ENCODE data around the gene LRRC37B.
"Not testable (repeated sequence)": the region's sequence is repeated elsewhere in the genome, so short reads cannot be mapped to it uniquely, and the experiment has no call there.

Gene LRRC37B

GRCh38 chr17:32006957-32007462 is at the start of gene LRRC37B:
Gene LRRC37B (plus strand): TSS chr17:32007383. CDS start chr17:32021393, 14,010 bp downstream.
- no peaks in the 10 kb centered on the region for H3K27me3 Mint-ChIP-seq
- peak within 1 kb of the TSS; percentile 96 for H3K4me3 Mint-ChIP-seq
- peak; percentile 88 to 95 for DNase-seq (ENCODE audit: low spot score in 2 of 2)
- H3K36me3 Mint-ChIP-seq, result no peaks in the 10 kb centered on the region
- H3K4me1 Mint-ChIP-seq, result peaks cover 25% of the 10 kb centered on the region
- H3K27ac Mint-ChIP-seq, result peak within 1 kb of the TSS; percentile 86
- no peaks in the 10 kb centered on the region for H3K9me3 Mint-ChIP-seq
- peak; percentile 93 for ATAC-seq (ENCODE audit: low read depth)

GRCh38 chr17:31964131-31964530 is 43.1 kb upstream of the LRRC37B start:
- H3K27me3 Mint-ChIP-seq; DNase-seq (ENCODE audit: low spot score in 2 of 2); H3K27ac Mint-ChIP-seq; H3K36me3 Mint-ChIP-seq; H3K4me3 Mint-ChIP-seq; ATAC-seq (ENCODE audit: low read depth); H3K4me1 Mint-ChIP-seq; H3K9me3 Mint-ChIP-seq: not testable (repeated sequence)

- no peak for ATAC-seq (ENCODE audit: low read depth)
- peaks cover 5% of the 10 kb centered on the region for H3K36me3 Mint-ChIP-seq
- no peak overlapping the region for H3K27ac Mint-ChIP-seq
- no peaks in the 10 kb centered on the region for H3K9me3 Mint-ChIP-seq
- H3K27me3 Mint-ChIP-seq, result no peaks in the 10 kb centered on the region
- no peak overlapping the region for H3K4me3 Mint-ChIP-seq
- no peak for DNase-seq (ENCODE audit: low spot score in 2 of 2)
- peaks cover under 1% of the 10 kb centered on the region for H3K4me1 Mint-ChIP-seq
These were observed 39.5 kb upstream of the LRRC37B start for GRCh38 chr17:31967648-31968047.

- not testable (repeated sequence) for H3K9me3 Mint-ChIP-seq; H3K27ac Mint-ChIP-seq; H3K36me3 Mint-ChIP-seq; DNase-seq (ENCODE audit: low spot score in 2 of 2); H3K4me3 Mint-ChIP-seq; H3K4me1 Mint-ChIP-seq; ATAC-seq (ENCODE audit: low read depth); H3K27me3 Mint-ChIP-seq
These were observed 36.8 kb upstream of the LRRC37B start for GRCh38 chr17:31970416-31970815.

- not testable (repeated sequence) for H3K9me3 Mint-ChIP-seq; H3K4me3 Mint-ChIP-seq; H3K4me1 Mint-ChIP-seq; H3K27ac Mint-ChIP-seq; ATAC-seq (ENCODE audit: low read depth); H3K27me3 Mint-ChIP-seq; DNase-seq (ENCODE audit: low spot score in 2 of 2)
- H3K36me3 Mint-ChIP-seq, result peaks cover 12% of the 10 kb centered on the region
These were observed 32.7 kb upstream of the LRRC37B start for GRCh38 chr17:31974269-31975071.

- H3K4me3 Mint-ChIP-seq; H3K9me3 Mint-ChIP-seq; ATAC-seq (ENCODE audit: low read depth); H3K4me1 Mint-ChIP-seq; H3K27me3 Mint-ChIP-seq; DNase-seq (ENCODE audit: low spot score in 2 of 2); H3K27ac Mint-ChIP-seq: not testable (repeated sequence)
- H3K36me3 Mint-ChIP-seq, result peaks cover 12% of the 10 kb centered on the region
These were observed 31.8 kb upstream of the LRRC37B start for GRCh38 chr17:31975391-31975790.

GRCh38 chr17:31991821-31992220 is 15.4 kb upstream of the LRRC37B start:
- H3K36me3 Mint-ChIP-seq, result peaks cover 13% of the 10 kb centered on the region
- not testable (repeated sequence) for ATAC-seq (ENCODE audit: low read depth); DNase-seq (ENCODE audit: low spot score in 2 of 2); H3K4me3 Mint-ChIP-seq; H3K27ac Mint-ChIP-seq; H3K9me3 Mint-ChIP-seq; H3K27me3 Mint-ChIP-seq; H3K4me1 Mint-ChIP-seq

GRCh38 chr17:31997005-31997404 is 10.2 kb upstream of the LRRC37B start:
- peaks cover 7% of the 10 kb centered on the region for H3K36me3 Mint-ChIP-seq
- no peaks in the 10 kb centered on the region for H3K27me3 Mint-ChIP-seq
- no peaks in the 10 kb centered on the region for H3K9me3 Mint-ChIP-seq
- ATAC-seq (ENCODE audit: low read depth) (no peak), DNase-seq (ENCODE audit: low spot score in 2 of 2) (no peak)
- H3K27ac Mint-ChIP-seq, result no peak overlapping the region
- no peak overlapping the region for H3K4me3 Mint-ChIP-seq
- no peaks in the 10 kb centered on the region for H3K4me1 Mint-ChIP-seq

- Mint-ChIP-seq H3K27ac (peak overlapping the region; percentile 86), H3K9me3 (no peaks in the 10 kb centered on the region), H3K36me3 (no peaks in the 10 kb centered on the region), H3K4me1 (peaks cover 26% of the 10 kb centered on the region), H3K27me3 (no peaks in the 10 kb centered on the region), H3K4me3 (peak overlapping the region; percentile 96)
- DNase-seq (ENCODE audit: low spot score in 2 of 2) (peak; percentile 9 to 36), ATAC-seq (ENCODE audit: low read depth) (peak; percentile 41)
These were observed 498 bp downstream of the LRRC37B start for GRCh38 chr17:32007463-32008298.

- no peak for DNase-seq (ENCODE audit: low spot score in 2 of 2)
- no peaks in the 10 kb centered on the region for H3K36me3 Mint-ChIP-seq
- no peak overlapping the region for H3K27ac Mint-ChIP-seq
- peaks cover 26% of the 10 kb centered on the region for H3K4me1 Mint-ChIP-seq
- H3K4me3 Mint-ChIP-seq, result no peak overlapping the region
- H3K9me3 Mint-ChIP-seq, result no peaks in the 10 kb centered on the region
- ATAC-seq (ENCODE audit: low read depth), result no peak
- H3K27me3 Mint-ChIP-seq, result no peaks in the 10 kb centered on the region
These were observed 2.0 kb downstream of the LRRC37B start for GRCh38 chr17:32009262-32009542.

- Mint-ChIP-seq H3K27ac (no peak overlapping the region), H3K9me3 (no peaks in the 10 kb centered on the region), H3K27me3 (no peaks in the 10 kb centered on the region), H3K4me3 (no peak overlapping the region), H3K4me1 (peaks cover 26% of the 10 kb centered on the region), H3K36me3 (no peaks in the 10 kb centered on the region)
- no peak for ATAC-seq (ENCODE audit: low read depth)
- DNase-seq (ENCODE audit: low spot score in 2 of 2), result no peak
These were observed 2.9 kb downstream of the LRRC37B start for GRCh38 chr17:32010114-32010513.

- Mint-ChIP-seq H3K27ac (no peak overlapping the region), H3K27me3 (no peaks in the 10 kb centered on the region), H3K4me3 (no peak overlapping the region), H3K36me3 (peaks cover 6% of the 10 kb centered on the region), H3K9me3 (no peaks in the 10 kb centered on the region), H3K4me1 (peaks cover 12% of the 10 kb centered on the region)
- ATAC-seq (ENCODE audit: low read depth) (no peak), DNase-seq (ENCODE audit: low spot score in 2 of 2) (no peak)
These were observed 8.2 kb downstream of the LRRC37B start for GRCh38 chr17:32015245-32016013.

- H3K9me3 Mint-ChIP-seq, result no peaks in the 10 kb centered on the region
- peaks cover 9% of the 10 kb centered on the region for H3K4me1 Mint-ChIP-seq
- no peaks in the 10 kb centered on the region for H3K27me3 Mint-ChIP-seq
- peaks cover 6% of the 10 kb centered on the region for H3K36me3 Mint-ChIP-seq
- DNase-seq (ENCODE audit: low spot score in 2 of 2) (no peak), ATAC-seq (ENCODE audit: low read depth) (no peak)
- no peak overlapping the region for H3K4me3 Mint-ChIP-seq
- H3K27ac Mint-ChIP-seq, result no peak overlapping the region
These were observed 9.0 kb downstream of the LRRC37B start for GRCh38 chr17:32016231-32016630.

- no peaks in the 10 kb centered on the region for H3K9me3 Mint-ChIP-seq
- H3K4me1 Mint-ChIP-seq, result peaks cover 2% of the 10 kb centered on the region
- H3K4me3 Mint-ChIP-seq, result no peak overlapping the region
- ATAC-seq (ENCODE audit: low read depth) (no peak), DNase-seq (ENCODE audit: low spot score in 2 of 2) (no peak)
- no peaks in the 10 kb centered on the region for H3K27me3 Mint-ChIP-seq
- no peak overlapping the region for H3K27ac Mint-ChIP-seq
- peaks cover 11% of the 10 kb centered on the region for H3K36me3 Mint-ChIP-seq
These were observed 12.0 kb downstream of the LRRC37B start for GRCh38 chr17:32019228-32019627.
